Gastroesophageal sphincter (tissue), 3 donors: ENCODE data around the gene CEP19.

Source experiments
- CTCF ChIP-seq, 4 experiments: fragments of 200-600 bp in 2 of 4; fragments of 450-650 bp in 2 of 4; sonication (generic) in 1 of 4; IDR thresholded peaks; one replicate each; pipeline ENCODE4 v1.5.1; 2017 to 2019; ENCODE audit warnings: antibody characterized with exemption in 4 of 4, mild to moderate bottlenecking in 2 of 4, moderate library complexity in 2 of 4
- POLR2A ChIP-seq, 2 donors: fragments of 450-650 bp; IDR thresholded peaks; one replicate each; pipeline ENCODE4 v1.6.1; 2017; ENCODE audit warnings: antibody characterized with exemption in 2 of 2, mild to moderate bottlenecking in 2 of 2, moderate library complexity in 1 of 2

DNA sequence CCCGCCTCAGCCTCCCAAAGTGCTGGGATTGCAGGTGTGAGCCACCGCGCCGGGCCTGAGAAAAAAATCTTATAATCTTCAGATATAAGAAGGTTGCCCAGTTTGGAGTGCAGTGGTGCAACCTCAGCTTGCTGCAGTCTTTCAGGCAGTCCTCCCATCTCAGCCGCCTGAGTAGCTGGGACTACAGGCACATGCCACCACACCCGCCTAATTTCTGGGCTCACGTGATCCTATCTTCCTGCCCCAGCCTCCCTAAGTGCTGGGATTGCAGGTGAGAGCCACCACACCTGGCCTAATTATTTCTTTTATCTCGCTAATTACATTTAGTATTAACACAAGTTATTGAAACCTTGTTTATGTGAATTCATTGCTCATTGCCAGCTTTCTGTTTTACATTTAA, 41.2 kb upstream of the CEP19 start:
- TF ChIP-seq POLR2A (IDR thresholded peaks at IDR 0.05) = no peak
- TF ChIP-seq CTCF (IDR thresholded peaks at IDR 0.05) = no peak
